GM21619 (cell line): ENCODE measurements around the gene TLE2.
"Not testable (repeated sequence)": the region's sequence is repeated elsewhere in the genome, so short reads cannot be mapped to it uniquely, and the experiment has no call there.

ENCODE experiments used
- ATAC-seq: cut with Tn5 transposase; IDR thresholded peaks from one replicate; pipeline ENCODE4 v1.9.1; 2021; ENCODE audit not compliant: unreplicated experiment

The TLE2 gene

GRCh38 chr19:3056417-3057088 is 27.5 kb upstream of the TLE2 start:
- ATAC-seq, result no peak

DNA sequence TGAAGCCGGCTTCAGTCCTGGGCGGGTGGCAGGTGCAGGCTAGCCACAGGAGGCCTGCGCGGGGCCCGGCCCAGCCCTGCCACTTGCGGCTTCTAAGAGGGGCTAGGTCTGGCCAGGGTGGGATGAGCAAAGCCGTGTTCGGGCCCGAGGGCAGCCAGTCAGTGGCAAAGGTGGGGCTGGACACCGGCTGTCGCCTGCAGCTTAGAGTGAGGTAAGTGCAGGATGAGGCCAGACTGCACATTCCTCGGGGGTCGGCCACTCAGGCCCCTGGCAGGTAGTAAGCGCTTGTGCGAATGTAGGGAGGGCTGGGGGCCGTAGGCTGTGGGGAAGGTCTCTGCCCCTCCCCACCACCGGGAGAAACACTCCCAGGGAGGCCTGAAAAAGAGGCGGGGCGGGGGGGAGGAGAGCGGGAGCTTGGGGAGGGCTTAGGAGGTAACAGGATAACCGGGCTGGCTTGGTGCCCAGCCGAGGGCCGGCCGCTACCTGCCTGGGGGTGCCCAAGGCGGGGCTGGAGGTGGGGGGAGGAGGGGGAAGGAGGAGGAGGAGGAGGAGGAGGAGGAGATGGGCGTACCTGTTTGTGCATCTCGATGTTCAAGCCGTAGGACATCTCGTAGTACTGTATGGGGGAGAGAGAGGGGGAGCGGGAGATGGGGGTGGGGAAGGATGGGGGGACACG is 26.8 kb upstream of the TLE2 start:
- ATAC-seq, result no peak

- no peak for ATAC-seq
These were observed 26.1 kb upstream of the TLE2 start for GRCh38 chr19:3054972-3055740.

GRCh38 chr19:3054265-3054971 is 25.3 kb upstream of the TLE2 start:
- ATAC-seq, result no peak

GRCh38 chr19:3053780-3054179 is 24.7 kb upstream of the TLE2 start:
- ATAC-seq, result no peak

DNA sequence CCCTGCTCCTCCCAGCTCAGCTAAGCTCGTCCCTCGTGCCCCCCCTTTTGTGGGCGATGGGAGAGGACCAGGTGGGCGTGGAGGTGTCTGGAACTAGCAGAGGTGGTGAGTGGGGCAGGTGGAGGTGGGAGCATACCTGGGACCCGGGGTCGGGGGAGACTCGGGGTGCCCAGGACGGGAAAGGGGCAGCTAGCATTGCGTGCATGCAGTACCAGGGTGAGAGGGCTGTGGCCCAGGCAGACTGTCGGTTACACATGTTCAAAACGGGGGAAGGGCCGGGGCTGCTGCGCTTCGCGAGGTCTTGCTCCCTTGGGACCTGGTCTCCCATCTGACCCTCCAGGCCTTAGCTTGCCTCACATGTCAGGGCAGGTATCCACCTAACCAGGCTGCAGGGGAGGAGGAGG is 24.1 kb upstream of the TLE2 start:
- ATAC-seq, result no peak

GRCh38 chr19:3050016-3050415 is 20.9 kb upstream of the TLE2 start:
- ATAC-seq, result not testable (repeated sequence)

GRCh38 chr19:3049089-3049488 is 20.0 kb upstream of the TLE2 start:
- ATAC-seq, result no peak

DNA sequence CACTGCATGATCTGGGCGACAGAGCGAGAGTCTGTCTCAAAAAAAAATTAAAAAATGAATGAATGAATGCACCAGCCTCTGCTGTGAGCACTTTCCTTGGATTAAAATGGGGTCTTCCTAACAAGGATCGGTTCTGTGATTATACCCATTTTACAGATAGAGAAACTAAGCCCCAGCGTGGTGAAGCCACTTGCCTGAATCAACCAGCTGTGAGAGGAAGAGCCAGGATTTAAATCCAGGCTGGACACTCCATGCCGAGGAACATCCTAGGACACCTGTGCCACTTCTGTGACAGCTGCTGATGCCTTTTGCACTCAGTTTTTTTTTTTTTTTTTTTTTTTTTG is 19.1 kb upstream of the TLE2 start:
- no peak for ATAC-seq

DNA sequence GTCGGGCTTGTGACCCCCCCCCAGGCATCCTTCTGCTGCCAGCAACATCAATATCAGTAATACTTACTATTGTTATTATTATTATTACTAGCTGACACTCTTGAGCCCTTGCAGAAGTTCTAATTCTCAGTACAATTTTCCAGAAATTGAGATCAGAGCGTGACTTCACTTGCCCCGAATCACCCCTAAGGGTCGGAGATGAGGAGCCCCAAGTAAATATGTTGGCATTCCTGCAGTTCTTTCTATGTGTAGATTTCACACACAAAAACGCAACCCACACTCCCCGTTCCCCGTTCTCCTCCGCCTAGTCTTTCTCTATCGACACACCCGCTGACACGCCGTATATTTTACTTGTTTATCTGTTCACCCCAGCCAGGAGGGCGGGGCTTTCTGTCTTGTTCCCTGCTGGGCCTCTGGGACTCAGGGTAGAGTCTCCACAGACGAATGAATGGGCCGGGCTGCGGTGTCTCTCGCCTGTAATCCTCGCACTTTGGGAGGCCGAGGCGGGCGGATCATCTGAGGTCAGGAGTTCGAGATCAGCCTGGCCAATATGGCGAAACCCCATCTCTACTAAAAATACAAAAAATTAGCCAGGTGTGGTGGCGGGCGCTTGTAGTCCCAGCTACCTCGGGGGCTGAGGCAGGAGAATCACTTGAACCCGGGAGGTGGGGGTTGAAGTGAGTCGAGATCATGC is 18.6 kb upstream of the TLE2 start:
- ATAC-seq, result no peak

DNA sequence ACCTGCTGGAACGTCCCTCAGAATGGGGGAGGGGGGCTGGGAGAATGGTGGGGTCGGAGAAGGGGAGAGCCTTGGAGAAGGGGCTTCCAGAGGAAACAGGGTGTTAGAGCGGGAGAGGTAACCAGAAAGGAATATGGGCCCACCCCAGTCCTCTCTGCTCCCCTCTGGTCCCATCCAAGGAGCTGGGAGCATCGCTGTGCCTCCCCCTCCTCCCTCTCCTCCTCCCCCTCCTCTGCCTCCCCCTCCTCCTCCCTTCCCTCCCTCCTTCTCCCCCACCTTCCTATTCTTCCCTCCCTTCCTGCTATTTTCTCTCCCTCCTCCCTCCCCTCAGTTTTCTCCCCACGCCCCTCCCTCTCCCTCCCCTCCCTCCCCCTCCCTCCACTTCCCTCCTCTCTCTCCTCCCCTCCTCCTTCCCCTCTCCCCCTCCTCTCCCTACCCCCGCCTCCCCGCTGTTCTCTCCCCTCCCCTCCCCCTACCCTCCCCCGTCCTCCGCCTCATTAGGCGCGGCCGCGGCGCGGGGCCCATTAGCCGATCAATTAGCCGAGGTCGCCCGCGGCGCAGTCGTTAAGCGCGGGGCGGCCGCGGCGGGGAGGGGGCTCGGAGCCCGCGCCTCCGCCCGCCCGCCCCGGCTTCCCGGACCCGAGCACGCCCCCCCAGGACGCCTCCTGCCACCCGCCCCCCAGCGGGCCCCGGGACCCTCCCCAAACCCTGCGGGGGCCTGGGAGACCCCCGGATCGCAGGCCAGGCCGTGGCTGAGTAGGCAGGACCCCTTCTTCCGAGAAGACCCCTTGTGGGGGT is 17.8 kb upstream of the TLE2 start:
- ATAC-seq, result no peak

DNA sequence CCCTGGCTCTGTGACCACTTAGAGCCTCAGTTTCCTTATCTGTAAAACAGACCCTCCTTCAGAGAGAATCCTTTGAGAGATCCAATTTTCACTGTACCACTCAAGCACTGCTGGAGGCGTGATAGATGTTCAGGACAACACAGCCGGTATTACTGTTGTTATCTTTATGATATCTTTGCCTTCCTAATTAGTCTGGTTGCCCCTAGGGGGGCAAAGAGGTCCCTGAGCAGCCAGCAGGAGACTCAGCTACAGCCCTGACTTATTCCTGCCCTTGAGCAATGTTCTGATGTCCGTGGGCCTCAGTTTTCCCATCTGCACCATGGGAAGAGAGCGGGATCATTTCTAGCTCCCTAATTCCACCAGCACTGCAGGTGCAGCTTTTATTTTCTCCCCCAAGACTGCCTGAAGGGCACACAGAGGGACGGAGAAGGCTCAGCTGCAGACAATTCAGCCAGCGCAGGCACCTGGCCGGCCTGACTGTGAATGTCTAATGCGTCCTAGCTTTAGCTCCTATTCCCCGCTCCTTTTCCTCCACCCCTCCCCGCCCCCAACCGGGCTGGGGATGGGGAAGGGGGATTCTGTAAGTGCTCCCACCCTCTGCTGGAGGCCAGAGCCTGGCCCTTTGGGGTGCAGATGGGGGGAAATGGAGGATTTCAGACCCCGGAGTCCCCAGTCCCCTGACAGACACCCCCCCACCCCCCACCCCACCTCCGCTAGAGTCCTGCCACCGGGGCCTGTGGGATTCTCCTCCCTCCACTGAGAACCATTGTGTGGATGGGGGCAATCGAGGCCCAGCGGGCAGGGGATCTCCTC is 17.0 kb upstream of the TLE2 start:
- ATAC-seq, result no peak

- no peak for ATAC-seq
These were observed 16.1 kb upstream of the TLE2 start for GRCh38 chr19:3045191-3045590.

GRCh38 chr19:3042621-3043267 is 13.7 kb upstream of the TLE2 start:
- ATAC-seq, result no peak

GRCh38 chr19:3041761-3042620 is 12.9 kb upstream of the TLE2 start:
- no peak for ATAC-seq

GRCh38 chr19:3041327-3041726 is 12.2 kb upstream of the TLE2 start:
- ATAC-seq, result no peak

DNA sequence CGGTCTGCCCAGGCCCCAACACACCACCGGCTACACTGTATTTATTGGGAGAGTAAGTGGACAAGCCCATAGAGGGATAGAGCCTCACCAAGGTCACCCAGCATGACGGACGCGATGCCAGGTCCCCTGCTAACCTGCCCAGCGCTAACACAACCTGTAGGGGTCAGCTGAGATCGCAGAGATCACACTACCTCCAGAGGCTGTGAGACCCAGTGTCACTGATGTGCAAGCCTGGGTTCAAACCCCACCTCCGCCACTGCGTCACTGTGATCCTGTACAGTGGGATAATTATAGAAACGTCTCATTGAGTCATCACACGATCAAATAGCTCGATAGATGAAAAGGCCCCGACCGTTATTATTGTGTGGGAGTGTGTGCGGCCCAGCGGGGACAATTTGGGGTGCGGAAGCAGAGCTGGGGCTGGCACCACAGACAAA is 10.6 kb upstream of the TLE2 start:
- no peak for ATAC-seq

DNA sequence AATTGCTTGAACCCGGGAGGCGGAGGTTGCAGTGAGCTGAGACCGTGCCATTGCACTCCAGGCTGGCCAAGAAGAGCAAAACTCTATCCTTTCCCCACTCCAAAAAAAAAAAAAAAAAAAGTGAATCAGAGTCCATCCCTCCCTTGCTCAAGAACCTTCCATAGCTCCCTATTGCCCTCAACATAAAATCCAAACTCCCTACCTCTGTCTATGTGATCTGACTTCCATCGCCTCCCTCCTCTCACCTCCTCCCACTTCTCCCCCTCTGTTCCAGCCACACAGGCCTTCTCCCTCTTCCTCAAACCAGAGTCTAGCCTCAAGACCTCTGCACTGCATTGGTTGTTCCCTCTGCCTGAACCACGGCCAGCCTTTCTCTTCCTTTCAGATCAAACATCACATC is 10.0 kb upstream of the TLE2 start:
- ATAC-seq, result no peak
